SK-N-SH treated with all-trans-retinoic acid at 6 μM for 48 hours (cell line): ENCODE data around the gene IGSF6.

Source experiments
- ATAC-seq: fragments of 200-7000 bp; cut with Tn5 transposase; 3 replicates; pipeline ENCODE4 v1.9.1; 2020; ENCODE audit warnings: mild to moderate bottlenecking, moderate library complexity
- BACH2 ChIP-seq: fragments of 250-450 bp; sonication (Bioruptor Pico); IDR thresholded peaks from 2 replicates; pipeline ENCODE4 v1.9.0; 2021; ENCODE audit warnings: mild to moderate bottlenecking, borderline replicate concordance
- CREB5 ChIP-seq: fragments of 250-450 bp; sonication (Bioruptor Pico); IDR thresholded peaks from 2 replicates; pipeline ENCODE4 v1.5.1; 2020; ENCODE audit warnings: low read depth, mild to moderate bottlenecking, moderate library complexity
- ESRRG ChIP-seq: fragments of 250-450 bp; sonication (Bioruptor Pico); IDR thresholded peaks from 2 replicates; pipeline ENCODE4 v1.6.1; 2021; ENCODE audit warnings: mild to moderate bottlenecking
- GLIS3 ChIP-seq: fragments of 250-450 bp; sonication (Bioruptor Pico); IDR thresholded peaks from 2 replicates; pipeline ENCODE4 v1.5.0; 2020; ENCODE audit warnings: mild to moderate bottlenecking, moderate library complexity
- OSR1 ChIP-seq: fragments of 250-450 bp; sonication (Bioruptor Pico); IDR thresholded peaks from 2 replicates; pipeline ENCODE4 v1.8.0; 2022; ENCODE audit warnings: moderate library complexity, mild to moderate bottlenecking, inconsistent platforms
- PATZ1 ChIP-seq: fragments of 250-450 bp; sonication (Bioruptor Pico); IDR thresholded peaks from 2 replicates; pipeline ENCODE4 v1.8.0; 2020; ENCODE audit warnings: mild to moderate bottlenecking, moderate library complexity, borderline replicate concordance
- RARB ChIP-seq: fragments of 250-450 bp; sonication (Bioruptor Pico); IDR thresholded peaks from 2 replicates; pipeline ENCODE4 v1.8.0; 2021; ENCODE audit warnings: mild to moderate bottlenecking, moderate library complexity
- SNAI2 ChIP-seq: fragments of 250-450 bp; sonication (Bioruptor Pico); IDR thresholded peaks from 2 replicates; pipeline ENCODE4 v1.5.0; 2020; ENCODE audit warnings: mild to moderate bottlenecking, moderate library complexity
- TCF4 ChIP-seq: fragments of 250-450 bp; sonication (Bioruptor Pico); IDR thresholded peaks from 2 replicates; pipeline ENCODE4 v1.8.0; 2021; ENCODE audit warnings: mild to moderate bottlenecking, moderate library complexity, borderline replicate concordance
- ZC3H10 ChIP-seq: fragments of 250-450 bp; sonication (Bioruptor Pico); IDR thresholded peaks from 2 replicates; pipeline ENCODE4 v1.5.1; 2021; ENCODE audit warnings: mild to moderate bottlenecking, moderate library complexity
- ZFP3 ChIP-seq: fragments of 250-450 bp; sonication (Bioruptor Pico); IDR thresholded peaks from 2 replicates; pipeline ENCODE4 v1.5.0; 2020; ENCODE audit warnings: mild to moderate bottlenecking, moderate library complexity
- ZFP30 ChIP-seq: fragments of 450-650 bp; formaldehyde crosslinking; IDR thresholded peaks from 2 replicates; pipeline ENCODE4 v1.5.0; 2022; ENCODE audit warnings: mild to moderate bottlenecking, moderate library complexity
- ZNF565 ChIP-seq: fragments of 450-650 bp; formaldehyde crosslinking; conservative IDR thresholded peaks from 2 replicates; pipeline ENCODE4 v1.5.0; 2020; ENCODE audit warnings: low read depth, mild to moderate bottlenecking, moderate library complexity
- ZNF8 ChIP-seq: fragments of 450-650 bp; formaldehyde crosslinking; IDR thresholded peaks from 2 replicates; pipeline ENCODE4 v1.5.0; 2020; ENCODE audit warnings: mild to moderate bottlenecking, moderate library complexity
- TF ChIP-seq, protein P1 (sequence below): fragments of 250-450 bp; sonication (Bioruptor Pico); IDR thresholded peaks from 2 replicates; pipeline ENCODE4 v1.8.0; 2021; ENCODE audit warnings: low read depth, mild to moderate bottlenecking, moderate library complexity, borderline replicate concordance
- TF ChIP-seq, protein P2 (sequence below): fragments of 250-450 bp; sonication (Bioruptor Pico); IDR thresholded peaks from 2 replicates; pipeline ENCODE4 v1.5.0; 2020; ENCODE audit warnings: mild to moderate bottlenecking, moderate library complexity

Gene IGSF6, protein sequence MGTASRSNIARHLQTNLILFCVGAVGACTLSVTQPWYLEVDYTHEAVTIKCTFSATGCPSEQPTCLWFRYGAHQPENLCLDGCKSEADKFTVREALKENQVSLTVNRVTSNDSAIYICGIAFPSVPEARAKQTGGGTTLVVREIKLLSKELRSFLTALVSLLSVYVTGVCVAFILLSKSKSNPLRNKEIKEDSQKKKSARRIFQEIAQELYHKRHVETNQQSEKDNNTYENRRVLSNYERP

DNA sequence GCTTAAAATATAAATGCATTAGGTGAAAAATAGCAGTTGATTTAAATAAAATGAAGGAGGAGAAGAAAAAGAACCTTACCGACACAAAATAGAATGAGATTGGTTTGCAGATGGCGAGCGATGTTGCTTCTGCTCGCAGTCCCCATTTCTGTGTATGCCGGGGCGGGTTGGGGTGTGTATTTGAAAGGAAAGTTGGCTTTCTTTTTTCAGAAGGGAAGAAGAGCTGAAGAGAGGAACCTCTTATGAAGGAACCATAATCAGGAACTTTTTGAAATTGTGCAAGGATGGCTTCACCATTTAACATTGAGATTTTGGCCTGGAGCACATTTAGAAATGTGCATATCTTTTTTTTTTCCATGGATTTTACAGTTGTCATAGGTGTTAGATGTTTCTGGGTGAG, at the start of gene IGSF6:
Gene IGSF6 (minus strand): TSS at position 156 of the 400 bp plus-strand sequence. CDS start 10 bp downstream, at position 146.
- TF ChIP-seq ZNF8: no peak
- no peak for TF ChIP-seq BACH2 (CRISPR knock-in tag)
- no peak for TF ChIP-seq ZFP30 (CRISPR knock-in tag)
- no peak for TF ChIP-seq ZFP3
- TF ChIP-seq ESRRG (CRISPR knock-in tag): no peak
- TF ChIP-seq ZNF565 (CRISPR knock-in tag): no peak
- TF ChIP-seq PATZ1: no peak
- TF ChIP-seq OSR1 (CRISPR knock-in tag): no peak
- TF ChIP-seq, protein P1, sequence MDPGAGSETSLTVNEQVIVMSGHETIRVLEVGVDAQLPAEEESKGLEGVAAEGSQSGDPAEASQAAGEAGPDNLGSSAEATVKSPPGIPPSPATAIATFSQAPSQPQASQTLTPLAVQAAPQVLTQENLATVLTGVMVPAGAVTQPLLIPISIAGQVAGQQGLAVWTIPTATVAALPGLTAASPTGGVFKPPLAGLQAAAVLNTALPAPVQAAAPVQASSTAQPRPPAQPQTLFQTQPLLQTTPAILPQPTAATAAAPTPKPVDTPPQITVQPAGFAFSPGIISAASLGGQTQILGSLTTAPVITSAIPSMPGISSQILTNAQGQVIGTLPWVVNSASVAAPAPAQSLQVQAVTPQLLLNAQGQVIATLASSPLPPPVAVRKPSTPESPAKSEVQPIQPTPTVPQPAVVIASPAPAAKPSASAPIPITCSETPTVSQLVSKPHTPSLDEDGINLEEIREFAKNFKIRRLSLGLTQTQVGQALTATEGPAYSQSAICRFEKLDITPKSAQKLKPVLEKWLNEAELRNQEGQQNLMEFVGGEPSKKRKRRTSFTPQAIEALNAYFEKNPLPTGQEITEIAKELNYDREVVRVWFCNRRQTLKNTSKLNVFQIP (CRISPR knock-in tag): no peak
- no peak for ATAC-seq

DNA sequence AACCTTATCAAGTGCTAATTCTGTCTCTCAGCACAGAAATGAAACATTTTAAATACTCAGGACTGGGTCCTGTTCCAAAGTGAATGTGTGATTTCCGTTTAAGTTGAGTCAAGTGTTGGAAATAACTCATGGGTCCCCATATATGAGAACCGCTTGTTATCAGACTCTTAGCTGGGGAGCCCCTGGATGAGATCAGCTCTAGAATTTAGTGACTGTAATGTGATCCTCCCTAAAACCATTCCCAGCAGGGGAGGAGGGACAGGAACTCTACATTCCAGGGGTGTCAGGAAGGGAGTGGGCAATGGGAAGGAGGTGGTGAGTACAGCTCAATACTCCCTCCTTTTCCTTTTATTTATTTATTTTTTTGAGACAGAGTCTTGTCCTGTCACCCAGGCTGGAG, 48.9 kb upstream of the IGSF6 start:
- ATAC-seq: no peak

DNA sequence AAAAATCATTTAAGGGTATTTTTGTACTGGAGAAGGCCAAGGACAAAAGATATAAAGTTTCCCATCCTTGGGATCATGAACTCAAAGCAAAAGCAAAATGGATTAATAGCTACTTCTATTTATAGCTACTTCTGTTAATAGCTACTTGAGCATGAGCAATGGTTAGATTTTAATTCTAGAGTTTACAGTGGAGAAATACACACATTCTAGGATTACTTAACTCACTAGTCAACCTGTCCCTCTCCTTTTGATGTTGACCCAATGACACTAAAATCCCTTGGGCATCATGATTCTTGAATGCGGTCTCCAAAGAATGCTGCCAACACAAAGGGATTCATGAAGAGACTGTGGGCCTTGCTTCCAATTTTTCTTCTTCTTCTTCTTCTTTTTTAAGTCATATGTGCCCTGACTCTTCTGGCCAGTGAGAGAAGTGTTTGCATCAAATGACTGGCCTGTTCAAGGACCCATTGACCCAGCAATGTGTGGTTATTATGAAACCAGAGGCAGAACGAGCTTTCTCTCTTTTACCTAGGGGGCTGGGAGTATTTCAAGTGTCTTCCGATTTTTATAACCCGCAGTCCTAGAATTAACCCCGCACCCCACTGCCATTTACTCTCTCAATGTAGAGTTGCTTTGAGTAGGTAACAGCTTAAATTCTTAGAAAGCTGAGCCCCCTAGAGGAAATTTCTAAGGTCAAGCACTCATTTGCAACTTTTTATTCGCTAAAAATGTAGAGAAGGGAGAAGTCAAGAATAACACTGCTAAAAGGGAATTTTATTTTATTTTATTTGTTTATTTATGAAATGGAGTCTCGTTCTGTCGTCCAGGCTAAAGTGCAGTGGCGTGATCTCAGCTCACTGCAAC, 46.0 kb upstream of the IGSF6 start:
- ATAC-seq: no peak
- TF ChIP-seq, protein P2, sequence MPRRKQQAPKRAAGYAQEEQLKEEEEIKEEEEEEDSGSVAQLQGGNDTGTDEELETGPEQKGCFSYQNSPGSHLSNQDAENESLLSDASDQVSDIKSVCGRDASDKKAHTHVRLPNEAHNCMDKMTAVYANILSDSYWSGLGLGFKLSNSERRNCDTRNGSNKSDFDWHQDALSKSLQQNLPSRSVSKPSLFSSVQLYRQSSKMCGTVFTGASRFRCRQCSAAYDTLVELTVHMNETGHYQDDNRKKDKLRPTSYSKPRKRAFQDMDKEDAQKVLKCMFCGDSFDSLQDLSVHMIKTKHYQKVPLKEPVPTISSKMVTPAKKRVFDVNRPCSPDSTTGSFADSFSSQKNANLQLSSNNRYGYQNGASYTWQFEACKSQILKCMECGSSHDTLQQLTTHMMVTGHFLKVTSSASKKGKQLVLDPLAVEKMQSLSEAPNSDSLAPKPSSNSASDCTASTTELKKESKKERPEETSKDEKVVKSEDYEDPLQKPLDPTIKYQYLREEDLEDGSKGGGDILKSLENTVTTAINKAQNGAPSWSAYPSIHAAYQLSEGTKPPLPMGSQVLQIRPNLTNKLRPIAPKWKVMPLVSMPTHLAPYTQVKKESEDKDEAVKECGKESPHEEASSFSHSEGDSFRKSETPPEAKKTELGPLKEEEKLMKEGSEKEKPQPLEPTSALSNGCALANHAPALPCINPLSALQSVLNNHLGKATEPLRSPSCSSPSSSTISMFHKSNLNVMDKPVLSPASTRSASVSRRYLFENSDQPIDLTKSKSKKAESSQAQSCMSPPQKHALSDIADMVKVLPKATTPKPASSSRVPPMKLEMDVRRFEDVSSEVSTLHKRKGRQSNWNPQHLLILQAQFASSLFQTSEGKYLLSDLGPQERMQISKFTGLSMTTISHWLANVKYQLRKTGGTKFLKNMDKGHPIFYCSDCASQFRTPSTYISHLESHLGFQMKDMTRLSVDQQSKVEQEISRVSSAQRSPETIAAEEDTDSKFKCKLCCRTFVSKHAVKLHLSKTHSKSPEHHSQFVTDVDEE (CRISPR knock-in tag): no peak
- TF ChIP-seq SNAI2 (CRISPR knock-in tag) (no peak), TCF4 (CRISPR knock-in tag) (no peak), ZNF8 (no peak)
- TF ChIP-seq, all 23 proteins: peak for 0

More for the DNA sequence above, 48.9 kb upstream of the IGSF6 start:
- TF ChIP-seq ZNF565 (CRISPR knock-in tag): no peak
- TF ChIP-seq, protein P2 (CRISPR knock-in tag): no peak
- no peak for TF ChIP-seq RARB (CRISPR knock-in tag)

GRCh38 chr16:21697032-21697431, 44.6 kb upstream of the IGSF6 start:
- ATAC-seq: no peak
- TF ChIP-seq BACH2 (CRISPR knock-in tag) (no peak), ZC3H10 (CRISPR knock-in tag) (no peak), SNAI2 (CRISPR knock-in tag) (no peak), RARB (CRISPR knock-in tag) (no peak), GLIS3 (CRISPR knock-in tag) (no peak), ZFP30 (CRISPR knock-in tag) (no peak), ZNF565 (CRISPR knock-in tag) (no peak), CREB5 (CRISPR knock-in tag) (no peak)
- TF ChIP-seq, protein P1 (CRISPR knock-in tag): no peak
